ENCODE results near the gene VKORC1.

VKORC1 gene

DNA sequence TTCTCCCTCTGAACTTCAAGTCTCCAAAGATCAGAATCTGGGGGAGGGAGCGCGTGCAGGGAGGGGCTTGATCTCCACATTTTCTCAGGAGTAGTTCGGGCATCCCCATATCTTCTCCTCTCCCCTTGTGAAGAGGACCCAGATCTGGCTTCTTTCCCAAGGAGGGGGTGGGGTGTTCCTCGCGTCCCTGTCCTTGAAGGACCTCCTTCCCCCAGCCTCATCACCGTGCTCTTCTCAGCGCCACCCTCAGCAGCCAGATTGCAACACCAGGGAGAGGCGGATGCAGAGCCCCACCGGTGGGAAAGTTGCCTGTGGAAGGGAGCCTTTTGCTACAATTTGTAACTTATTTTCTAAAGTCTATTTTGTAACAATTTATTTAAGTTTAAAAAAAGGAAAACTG, 11.5 kb downstream of the VKORC1 start:
- DNase-seq (ENCODE audit: low read depth, low spot score): no peak

- no peak for DNase-seq (ENCODE audit: low read depth, low spot score)
Observed at GRCh38 chr16:31082368-31083045, 12.1 kb downstream of the VKORC1 start.

- no peak for DNase-seq (ENCODE audit: low read depth, low spot score)
Observed at GRCh38 chr16:31081428-31082351, 12.9 kb downstream of the VKORC1 start.

DNA sequence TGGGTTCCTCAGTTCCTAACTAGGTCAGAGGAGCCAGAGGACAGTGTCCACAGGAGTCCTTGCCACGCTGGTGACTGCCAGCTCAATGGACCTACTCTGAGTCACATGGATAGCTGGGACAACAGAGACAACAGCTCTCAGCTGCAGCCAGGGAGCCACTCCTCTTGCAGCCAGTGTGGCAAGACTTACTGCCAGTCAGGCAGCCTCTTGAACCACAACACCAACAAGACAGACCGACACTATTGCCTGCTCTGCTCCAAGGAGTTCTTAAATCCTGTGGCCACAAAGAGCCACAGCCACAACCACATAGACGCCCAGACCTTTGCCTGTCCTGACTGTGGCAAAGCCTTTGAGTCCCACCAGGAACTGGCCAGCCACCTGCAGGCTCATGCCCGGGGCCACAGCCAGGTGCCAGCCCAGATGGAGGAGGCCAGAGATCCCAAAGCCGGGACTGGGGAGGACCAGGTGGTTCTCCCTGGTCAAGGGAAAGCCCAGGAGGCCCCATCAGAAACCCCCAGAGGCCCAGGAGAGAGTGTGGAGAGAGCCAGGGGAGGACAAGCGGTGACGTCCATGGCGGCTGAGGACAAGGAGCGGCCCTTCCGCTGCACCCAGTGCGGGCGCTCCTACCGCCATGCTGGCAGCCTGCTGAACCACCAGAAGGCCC, 13.7 kb downstream of the VKORC1 start:
- DNase-seq (ENCODE audit: low read depth, low spot score): no peak

GRCh38 chr16:31080035-31080629, 14.5 kb downstream of the VKORC1 start:
- DNase-seq (ENCODE audit: low read depth, low spot score): no peak

DNA sequence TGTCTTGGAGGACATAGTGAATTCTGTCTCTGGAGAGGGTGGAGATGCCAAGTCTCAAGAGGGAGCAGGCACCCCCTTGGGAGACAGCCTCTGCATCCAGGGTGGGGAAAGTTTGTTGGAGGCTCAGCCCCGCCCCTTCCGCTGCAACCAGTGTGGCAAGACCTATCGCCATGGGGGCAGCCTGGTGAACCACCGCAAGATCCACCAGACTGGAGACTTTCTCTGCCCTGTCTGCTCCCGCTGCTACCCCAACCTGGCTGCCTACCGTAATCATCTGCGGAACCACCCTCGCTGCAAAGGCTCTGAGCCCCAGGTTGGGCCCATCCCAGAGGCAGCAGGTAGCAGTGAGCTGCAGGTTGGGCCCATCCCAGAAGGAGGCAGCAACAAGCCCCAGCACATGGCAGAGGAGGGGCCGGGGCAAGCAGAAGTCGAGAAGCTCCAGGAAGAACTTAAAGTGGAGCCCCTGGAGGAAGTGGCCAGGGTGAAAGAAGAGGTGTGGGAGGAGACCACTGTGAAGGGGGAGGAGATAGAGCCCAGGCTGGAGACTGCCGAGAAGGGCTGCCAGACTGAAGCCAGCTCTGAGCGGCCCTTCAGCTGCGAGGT, 15.2 kb downstream of the VKORC1 start:
- DNase-seq (ENCODE audit: low read depth, low spot score): no peak

DNA sequence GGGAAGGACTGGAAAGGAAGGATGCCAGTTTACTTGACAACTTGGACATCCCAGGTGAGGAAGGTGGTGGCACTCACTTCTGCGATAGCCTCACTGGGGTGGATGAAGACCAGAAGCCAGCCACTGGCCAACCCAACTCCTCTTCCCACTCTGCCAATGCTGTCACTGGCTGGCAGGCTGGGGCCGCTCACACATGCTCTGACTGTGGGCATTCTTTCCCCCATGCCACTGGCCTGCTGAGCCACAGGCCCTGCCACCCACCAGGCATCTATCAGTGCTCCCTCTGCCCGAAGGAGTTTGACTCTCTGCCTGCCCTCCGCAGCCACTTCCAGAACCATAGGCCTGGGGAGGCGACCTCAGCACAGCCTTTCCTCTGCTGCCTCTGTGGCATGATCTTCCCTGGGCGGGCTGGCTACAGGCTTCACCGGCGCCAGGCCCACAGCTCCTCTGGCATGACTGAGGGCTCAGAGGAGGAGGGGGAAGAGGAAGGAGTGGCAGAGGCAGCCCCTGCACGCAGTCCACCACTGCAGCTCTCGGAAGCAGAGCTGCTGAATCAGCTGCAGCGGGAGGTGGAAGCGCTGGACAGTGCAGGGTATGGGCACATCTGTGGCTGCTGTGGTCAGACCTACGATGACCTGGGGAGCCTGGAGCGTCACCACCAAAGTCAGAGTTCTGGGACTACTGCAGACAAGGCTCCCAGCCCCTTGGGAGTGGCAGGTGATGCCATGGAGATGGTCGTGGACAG, 15.8 kb downstream of the VKORC1 start:
- no peak for DNase-seq (ENCODE audit: low read depth, low spot score)

DNA sequence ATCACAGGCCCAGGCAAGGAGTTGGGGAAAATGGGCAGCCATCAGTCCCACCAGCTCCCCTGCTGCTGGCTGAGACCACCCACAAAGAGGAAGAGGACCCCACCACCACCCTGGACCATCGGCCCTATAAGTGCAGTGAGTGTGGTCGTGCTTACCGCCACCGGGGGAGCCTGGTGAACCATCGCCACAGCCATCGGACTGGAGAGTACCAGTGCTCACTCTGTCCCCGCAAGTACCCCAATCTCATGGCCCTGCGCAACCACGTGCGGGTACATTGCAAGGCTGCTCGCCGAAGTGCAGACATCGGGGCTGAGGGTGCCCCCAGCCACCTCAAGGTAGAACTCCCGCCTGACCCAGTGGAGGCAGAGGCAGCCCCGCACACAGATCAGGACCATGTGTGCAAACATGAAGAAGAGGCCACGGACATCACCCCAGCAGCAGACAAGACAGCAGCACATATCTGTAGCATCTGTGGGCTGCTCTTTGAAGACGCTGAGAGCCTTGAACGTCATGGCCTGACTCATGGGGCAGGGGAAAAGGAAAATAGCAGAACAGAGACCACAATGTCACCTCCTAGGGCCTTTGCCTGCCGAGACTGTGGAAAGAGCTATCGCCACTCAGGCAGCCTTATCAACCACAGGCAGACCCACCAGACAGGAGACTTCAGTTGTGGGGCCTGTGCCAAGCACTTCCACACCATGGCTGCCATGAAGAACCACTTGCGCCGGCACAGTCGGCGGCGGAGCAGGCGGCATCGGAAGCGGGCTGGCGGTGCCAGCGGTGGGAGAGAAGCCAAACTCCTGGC, 16.8 kb downstream of the VKORC1 start:
- no peak for DNase-seq (ENCODE audit: low read depth, low spot score)

GRCh38 chr16:31077024-31077423, 17.6 kb downstream of the VKORC1 start:
- DNase-seq (ENCODE audit: low read depth, low spot score): no peak

DNA sequence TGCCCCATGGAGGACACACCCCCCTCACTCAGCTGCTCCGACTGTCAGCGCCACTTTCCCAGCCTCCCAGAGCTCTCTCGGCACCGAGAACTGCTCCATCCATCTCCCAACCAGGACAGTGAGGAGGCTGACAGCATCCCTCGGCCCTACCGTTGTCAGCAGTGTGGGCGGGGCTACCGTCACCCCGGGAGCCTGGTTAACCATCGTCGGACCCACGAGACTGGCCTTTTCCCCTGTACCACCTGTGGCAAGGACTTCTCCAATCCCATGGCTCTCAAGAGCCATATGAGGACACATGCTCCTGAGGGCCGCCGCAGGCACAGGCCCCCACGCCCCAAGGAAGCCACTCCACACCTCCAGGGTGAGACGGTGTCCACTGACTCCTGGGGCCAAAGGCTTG, 18.3 kb downstream of the VKORC1 start:
- no peak for DNase-seq (ENCODE audit: low read depth, low spot score)

GRCh38 chr16:31074814-31075183, 19.8 kb downstream of the VKORC1 start:
- DNase-seq (ENCODE audit: low read depth, low spot score): no peak

DNA sequence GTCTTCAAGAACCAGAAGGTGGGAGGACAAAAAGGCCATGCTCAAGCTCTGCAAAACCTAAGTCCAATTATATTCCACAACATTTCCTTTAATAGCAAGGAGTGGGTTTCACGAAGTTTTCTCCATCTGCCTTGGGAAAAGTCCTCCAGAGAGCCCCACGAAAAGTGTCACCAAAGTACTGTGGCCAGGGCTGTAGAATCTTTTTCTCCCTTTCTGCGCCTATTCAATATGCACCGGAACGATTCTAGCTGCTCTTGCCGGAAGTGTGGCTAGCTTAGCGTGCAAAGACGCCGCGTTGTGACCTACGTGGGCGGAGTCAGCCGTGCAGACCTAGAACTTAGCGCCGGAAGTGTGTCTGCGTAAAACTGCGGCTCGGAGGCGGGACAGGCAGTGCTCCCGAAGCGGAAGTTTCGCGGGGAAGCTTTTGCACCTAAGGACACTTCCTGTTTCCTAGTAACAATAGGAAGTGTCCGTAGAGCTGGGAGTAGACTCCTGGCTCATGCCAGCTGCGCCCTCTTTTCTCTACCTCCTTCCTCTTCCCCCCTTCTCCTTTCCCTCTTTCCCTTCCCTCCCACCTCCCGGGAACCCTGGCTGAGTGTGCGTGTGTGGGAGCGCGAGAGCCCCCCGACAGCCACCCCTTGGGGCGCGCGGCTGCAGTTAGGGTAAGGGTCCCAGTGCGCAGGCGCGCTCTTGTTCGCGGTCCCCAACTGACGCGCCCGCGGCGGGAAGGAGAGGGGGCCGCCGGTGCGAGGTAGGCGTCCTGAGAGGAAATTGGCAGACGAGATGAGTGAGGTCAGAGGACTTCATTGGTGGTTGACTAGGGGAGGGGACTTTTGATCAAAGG, 20.4 kb downstream of the VKORC1 start, which contains the start of the genes ZNF646 and ZNF668:
ZNF646 (plus strand) TSS at position 453 of the 844 bp plus-strand sequence. CDS start 1,903 bp downstream, outside the sequence.
ZNF668 (minus strand) TSS at position 271 of the 844 bp plus-strand sequence. CDS start 9,781 bp downstream, outside the sequence.
- peak; percentile 97 for DNase-seq (ENCODE audit: low read depth, low spot score)

- peak; percentile 77 for DNase-seq (ENCODE audit: low read depth, low spot score)
Observed at GRCh38 chr16:31073142-31073969, 21.2 kb downstream of the VKORC1 start.

GRCh38 chr16:31072540-31073141, 22.0 kb downstream of the VKORC1 start:
- DNase-seq (ENCODE audit: low read depth, low spot score): no peak

GRCh38 chr16:31071861-31072260, 22.7 kb downstream of the VKORC1 start:
- DNase-seq (ENCODE audit: low read depth, low spot score): no peak

DNA sequence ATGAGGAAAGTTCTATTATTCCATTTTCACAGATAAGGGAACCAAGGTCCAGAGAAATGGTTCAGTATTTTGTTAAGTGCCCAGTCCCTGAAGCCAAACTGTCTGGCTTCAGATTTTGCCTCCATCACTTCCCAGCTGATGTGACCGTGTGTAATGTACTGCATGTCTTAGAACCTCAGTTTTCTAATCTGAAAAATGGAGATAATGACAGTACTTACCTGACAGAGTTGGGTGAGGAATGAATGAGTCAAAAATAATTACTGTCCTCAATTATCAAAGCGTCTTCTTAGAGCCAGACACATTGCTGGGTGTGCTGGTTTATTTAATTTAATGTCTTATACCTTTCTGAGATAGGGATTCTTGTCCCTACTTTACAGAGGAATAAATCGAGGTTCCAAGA, 27.3 kb downstream of the VKORC1 start:
- no peak for DNase-seq (ENCODE audit: low read depth, low spot score)

DNA sequence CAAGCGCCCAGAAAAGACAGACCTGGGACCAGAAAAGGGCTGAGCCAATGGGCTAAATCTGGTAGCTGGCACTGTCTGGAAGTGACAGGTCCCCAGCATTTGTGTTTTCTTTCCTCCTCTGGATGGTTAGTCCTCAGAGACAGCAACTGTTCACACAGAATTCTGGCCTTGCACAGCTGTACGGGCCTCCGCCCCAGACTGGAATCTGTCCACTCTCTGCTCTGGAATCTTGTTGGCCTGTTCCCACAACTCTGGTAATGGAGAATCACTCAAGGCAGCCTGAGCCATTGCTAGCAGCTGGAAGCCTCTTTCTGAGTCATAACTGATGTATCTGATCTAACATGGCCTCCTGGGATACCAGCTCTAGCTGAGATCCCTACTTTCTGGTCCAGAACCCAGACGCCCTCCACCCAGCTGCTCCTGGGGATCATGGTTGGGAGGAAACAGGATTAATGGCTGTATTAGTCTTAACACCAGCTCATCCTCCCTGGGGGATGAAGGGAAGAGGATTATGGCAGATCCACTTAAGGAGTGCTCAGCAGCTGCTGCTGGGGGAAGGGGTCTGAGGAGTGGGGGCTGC, 29.6 kb downstream of the VKORC1 start:
- DNase-seq (ENCODE audit: low read depth, low spot score): peak; percentile 38

Data from brain pericyte (primary cell).